ENCODE data around the gene MRPL24.
A peak's percentile ranks its signal among the peaks of the same experiment; 100 is the strongest.

The MRPL24 gene

DNA sequence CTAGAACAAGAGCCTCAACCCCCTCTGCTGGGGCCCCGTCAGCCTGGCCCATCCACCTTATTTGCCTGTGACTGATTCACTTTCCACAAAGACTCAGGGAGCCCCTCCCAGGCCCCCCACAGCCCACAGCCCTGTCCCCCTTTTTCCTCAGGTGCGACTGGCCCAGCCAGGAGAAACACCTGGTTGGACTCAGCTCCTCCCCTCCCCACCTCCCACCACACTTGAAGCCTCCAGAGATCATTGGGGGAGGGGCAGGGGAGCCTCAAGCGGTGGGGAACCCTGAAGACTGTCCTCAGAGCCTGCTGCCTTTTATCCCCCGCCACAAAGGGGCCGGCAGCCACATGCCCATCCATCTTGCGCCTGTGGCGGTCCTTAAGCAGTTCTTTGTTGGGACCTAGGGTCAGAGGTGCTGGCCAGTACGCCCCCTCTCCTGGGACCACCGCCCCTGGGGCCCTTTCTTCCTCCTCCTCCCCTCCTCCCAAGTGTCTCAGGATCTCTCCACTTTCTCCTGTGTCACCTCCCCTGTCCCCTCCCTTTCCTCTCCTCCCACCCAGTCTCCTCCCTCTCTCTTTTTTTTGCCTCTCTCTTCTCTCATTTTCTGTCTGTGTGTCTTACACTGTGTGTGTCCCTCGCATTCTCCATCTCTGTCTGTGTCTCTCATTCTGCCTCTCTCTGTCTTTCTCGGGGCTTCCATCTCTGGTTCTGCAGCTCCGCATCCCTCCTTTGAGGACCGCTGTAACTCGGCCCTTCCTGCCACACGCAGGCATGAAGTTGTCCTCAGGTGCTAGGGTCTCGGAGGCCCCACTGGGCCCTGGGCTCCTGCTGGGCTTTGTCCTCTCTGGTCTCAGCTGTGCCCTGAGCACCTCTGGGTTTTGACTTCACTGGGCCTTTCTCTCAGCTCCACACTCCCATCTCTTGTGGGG, 47.7 kb downstream of the MRPL24 start:
- Mint-ChIP-seq H3K27me3 (ENCODE audit: low read depth, poor library complexity) (peaks cover 4% of the 10 kb centered on the region), H3K9me3 (no peaks in the 10 kb centered on the region), H3K4me1 (peaks cover 85% of the 10 kb centered on the region), H3K4me3 (peak overlapping the region; percentile 73), H3K27ac (peak overlapping the region; percentile 91), H3K36me3 (ENCODE audit: low read depth) (peaks cover 14% of the 10 kb centered on the region)
- TF ChIP-seq, protein P1, sequence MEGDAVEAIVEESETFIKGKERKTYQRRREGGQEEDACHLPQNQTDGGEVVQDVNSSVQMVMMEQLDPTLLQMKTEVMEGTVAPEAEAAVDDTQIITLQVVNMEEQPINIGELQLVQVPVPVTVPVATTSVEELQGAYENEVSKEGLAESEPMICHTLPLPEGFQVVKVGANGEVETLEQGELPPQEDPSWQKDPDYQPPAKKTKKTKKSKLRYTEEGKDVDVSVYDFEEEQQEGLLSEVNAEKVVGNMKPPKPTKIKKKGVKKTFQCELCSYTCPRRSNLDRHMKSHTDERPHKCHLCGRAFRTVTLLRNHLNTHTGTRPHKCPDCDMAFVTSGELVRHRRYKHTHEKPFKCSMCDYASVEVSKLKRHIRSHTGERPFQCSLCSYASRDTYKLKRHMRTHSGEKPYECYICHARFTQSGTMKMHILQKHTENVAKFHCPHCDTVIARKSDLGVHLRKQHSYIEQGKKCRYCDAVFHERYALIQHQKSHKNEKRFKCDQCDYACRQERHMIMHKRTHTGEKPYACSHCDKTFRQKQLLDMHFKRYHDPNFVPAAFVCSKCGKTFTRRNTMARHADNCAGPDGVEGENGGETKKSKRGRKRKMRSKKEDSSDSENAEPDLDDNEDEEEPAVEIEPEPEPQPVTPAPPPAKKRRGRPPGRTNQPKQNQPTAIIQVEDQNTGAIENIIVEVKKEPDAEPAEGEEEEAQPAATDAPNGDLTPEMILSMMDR (IDR thresholded peaks at IDR 0.05) = no peak
- DNase-seq = peak; percentile 77

GRCh38 chr1:156692441-156692924, 48.4 kb downstream of the MRPL24 start:
- H3K27ac Mint-ChIP-seq = peak overlapping the region; percentile 91
- TF ChIP-seq, protein P1 (IDR thresholded peaks at IDR 0.05) = no peak
- peaks cover 4% of the 10 kb centered on the region for H3K27me3 Mint-ChIP-seq (ENCODE audit: low read depth, poor library complexity)
- peak overlapping the region; percentile 73 for H3K4me3 Mint-ChIP-seq
- H3K9me3 Mint-ChIP-seq = no peaks in the 10 kb centered on the region
- peaks cover 78% of the 10 kb centered on the region for H3K4me1 Mint-ChIP-seq
- DNase-seq = peak; percentile 54
- H3K36me3 Mint-ChIP-seq (ENCODE audit: low read depth) = peaks cover 7% of the 10 kb centered on the region

- DNase-seq = peak; percentile 60
- H3K9me3 Mint-ChIP-seq = no peaks in the 10 kb centered on the region
- peak overlapping the region; percentile 91 for H3K27ac Mint-ChIP-seq
- peak overlapping the region; percentile 73 for H3K4me3 Mint-ChIP-seq
- H3K36me3 Mint-ChIP-seq (ENCODE audit: low read depth) = peaks cover 4% of the 10 kb centered on the region
- TF ChIP-seq, protein P1 (IDR thresholded peaks at IDR 0.05) = no peak
- H3K27me3 Mint-ChIP-seq (ENCODE audit: low read depth, poor library complexity) = peaks cover 4% of the 10 kb centered on the region
- H3K4me1 Mint-ChIP-seq = peaks cover 72% of the 10 kb centered on the region
These were observed 49.0 kb downstream of the MRPL24 start for GRCh38 chr1:156691665-156692440.

GRCh38 chr1:156691191-156691590, 49.7 kb downstream of the MRPL24 start:
- Mint-ChIP-seq H3K27me3 (ENCODE audit: low read depth, poor library complexity) (no peaks in the 10 kb centered on the region), H3K27ac (peak overlapping the region; percentile 91), H3K36me3 (ENCODE audit: low read depth) (no peaks in the 10 kb centered on the region), H3K9me3 (no peaks in the 10 kb centered on the region), H3K4me1 (peaks cover 65% of the 10 kb centered on the region), H3K4me3 (peak overlapping the region; percentile 73)
- TF ChIP-seq, protein P1 (IDR thresholded peaks at IDR 0.05) = no peak
- DNase-seq = no peak

GRCh38 chr1:156690675-156691036, 50.2 kb downstream of the MRPL24 start:
- Mint-ChIP-seq H3K4me3 (peak overlapping the region; percentile 82), H3K27ac (peak overlapping the region; percentile 91), H3K4me1 (peaks cover 65% of the 10 kb centered on the region), H3K36me3 (ENCODE audit: low read depth) (no peaks in the 10 kb centered on the region), H3K9me3 (no peaks in the 10 kb centered on the region), H3K27me3 (ENCODE audit: low read depth, poor library complexity) (no peaks in the 10 kb centered on the region)
- TF ChIP-seq, protein P1 (IDR thresholded peaks at IDR 0.05) = no peak
- no peak for DNase-seq

All from nephron progenitor cell (in vitro differentiated cells).